Suprapubic skin (tissue), 4 donors: ENCODE results near the gene LPAR3. TPM values are rescaled to one million over a fixed set of nuclear protein-coding genes. Genes with fewer than 3 reads are reported as not detected.

Experiments used
- DNase-seq, 2 donors: peaks; one replicate each; pipeline ENCODE4 v3.0.0-alpha.2; 2019; ENCODE audit warnings: low spot score in 2 of 2
- H3K27ac ChIP-seq: fragments of 200-600 bp; sonication (generic); one replicate; pipeline ENCODE4 v1.5.1; 2019
- H3K27me3 ChIP-seq: fragments of 200-600 bp; sonication (generic); one replicate; pipeline ENCODE4 v1.5.1; 2019
- H3K36me3 ChIP-seq: fragments of 200-600 bp; sonication (generic); one replicate; pipeline ENCODE4 v1.5.1; 2019
- H3K4me1 ChIP-seq: fragments of 200-600 bp; sonication (generic); one replicate; pipeline ENCODE4 v1.5.1; 2019
- H3K4me3 ChIP-seq: fragments of 200-600 bp; sonication (generic); one replicate; pipeline ENCODE4 v1.5.1; 2019; ENCODE audit warnings: mild to moderate bottlenecking
- H3K9me3 ChIP-seq: fragments of 200-600 bp; sonication (generic); one replicate; pipeline ENCODE4 v1.5.1; 2019
- CTCF ChIP-seq, 2 donors: fragments of 200-600 bp in 1 of 2; fragments of 450-650 bp in 1 of 2; sonication (generic) in 1 of 2; IDR thresholded peaks; one replicate each; pipeline ENCODE4 v1.5.1; 2016 to 2019; ENCODE audit warnings: antibody characterized with exemption in 2 of 2, mild to moderate bottlenecking in 1 of 2, moderate library complexity in 1 of 2
- EP300 ChIP-seq: sonication (generic); formaldehyde crosslinking; IDR thresholded peaks from one replicate; pipeline ENCODE4 v1.6.1; 2017; ENCODE audit warnings: antibody characterized with exemption
- POLR2A ChIP-seq, 2 donors: fragments of 450-650 bp; IDR thresholded peaks; one replicate each; pipeline ENCODE4 v1.6.1; 2017; ENCODE audit warnings: antibody characterized with exemption in 2 of 2, mild to moderate bottlenecking in 2 of 2, moderate library complexity in 2 of 2
- POLR2AphosphoS5 ChIP-seq, 3 donors: sonication (generic); formaldehyde crosslinking; IDR thresholded peaks; one replicate each; pipeline ENCODE4 v1.6.1; 2017; ENCODE audit warnings: antibody characterized with exemption in 3 of 3
- WGBS: methylation state at CpG from one replicate; pipeline ENCODE4 v1.1.5; 2018; 5-methylcytosine and 5-hydroxymethylcytosine counted together
- total RNA-seq, 4 donors: library from RNA; depleted of rRNA; stranded (reverse); fragments of >200 nt; gene quantifications; one replicate each; pipeline ENCODE4 v1.1.0, GENCODE V29; 2016

The LPAR3 gene
- total RNA-seq, 4 donors from 2014 or later = 13.9 to 25.1 (median 17.7) TPM

GRCh38 chr1:84763912-84764680 lies 128.9 kb downstream of the LPAR3 start:
- no peak for DNase-seq
- no peak for TF ChIP-seq EP300
- Histone ChIP-seq H3K9me3 (no peaks in the 10 kb centered on the region), H3K27ac (no peak overlapping the region), H3K4me1 (peaks cover 4% of the 10 kb centered on the region), H3K4me3 (no peak overlapping the region), H3K36me3 (no peaks in the 10 kb centered on the region), H3K27me3 (peaks cover 15% of the 10 kb centered on the region)
- 42% methylated on average over 13 of the region's 13 CpGs for WGBS

GRCh38 chr1:84762664-84763063 lies 130.3 kb downstream of the LPAR3 start:
- H3K36me3 ChIP-seq = no peaks in the 10 kb centered on the region
- peaks cover 8% of the 10 kb centered on the region for H3K4me1 ChIP-seq
- WGBS = 93% methylated on average over 5 of the region's 5 CpGs
- no peaks in the 10 kb centered on the region for H3K9me3 ChIP-seq
- no peak for TF ChIP-seq CTCF (IDR thresholded peaks at IDR 0.05)
- TF ChIP-seq EP300 = no peak
- TF ChIP-seq POLR2AphosphoS5 (IDR thresholded peaks at IDR 0.05) = no peak
- TF ChIP-seq POLR2A (IDR thresholded peaks at IDR 0.05) = no peak
- H3K27me3 ChIP-seq = peaks cover 15% of the 10 kb centered on the region
- H3K4me3 ChIP-seq = no peak overlapping the region
- no peak overlapping the region for H3K27ac ChIP-seq
- no peak for DNase-seq

Other genes starting within 250 kb of the LPAR3 start
- 10 to 100 TPM in 1 of 4 donors, 1 to 10 TPM in 3; 6.1 to 12.8 (median 9.4) TPM for gene SSX2IP, start 202.7 kb downstream of the LPAR3 start, total RNA-seq
- gene MCOLN2, start 103.9 kb upstream of the LPAR3 start, total RNA-seq = 1 to 10 TPM in 3 of 4 donors, under 1 TPM in 1; 0.72 to 9.8 (median 2.7) TPM
- 10 to 100 TPM in 1 of 4 donors, 1 to 10 TPM in 3; 2.0 to 10.7 (median 6.1) TPM for gene MCOLN3, start 155.3 kb upstream of the LPAR3 start, total RNA-seq